Measurements from ENCODE around the gene CCDC78. TPM values are rescaled to one million over a fixed set of nuclear protein-coding genes. Genes with fewer than 3 reads are reported as not detected.
A peak's percentile ranks its signal among the peaks of the same experiment; 100 is the strongest.
"Not testable (repeated sequence)": the region's sequence is repeated elsewhere in the genome, so short reads cannot be mapped to it uniquely, and the experiment has no call there.

Gene CCDC78
- total and polyA plus RNA-seq, 2 donors, result 0.49 to 0.74 TPM

DNA sequence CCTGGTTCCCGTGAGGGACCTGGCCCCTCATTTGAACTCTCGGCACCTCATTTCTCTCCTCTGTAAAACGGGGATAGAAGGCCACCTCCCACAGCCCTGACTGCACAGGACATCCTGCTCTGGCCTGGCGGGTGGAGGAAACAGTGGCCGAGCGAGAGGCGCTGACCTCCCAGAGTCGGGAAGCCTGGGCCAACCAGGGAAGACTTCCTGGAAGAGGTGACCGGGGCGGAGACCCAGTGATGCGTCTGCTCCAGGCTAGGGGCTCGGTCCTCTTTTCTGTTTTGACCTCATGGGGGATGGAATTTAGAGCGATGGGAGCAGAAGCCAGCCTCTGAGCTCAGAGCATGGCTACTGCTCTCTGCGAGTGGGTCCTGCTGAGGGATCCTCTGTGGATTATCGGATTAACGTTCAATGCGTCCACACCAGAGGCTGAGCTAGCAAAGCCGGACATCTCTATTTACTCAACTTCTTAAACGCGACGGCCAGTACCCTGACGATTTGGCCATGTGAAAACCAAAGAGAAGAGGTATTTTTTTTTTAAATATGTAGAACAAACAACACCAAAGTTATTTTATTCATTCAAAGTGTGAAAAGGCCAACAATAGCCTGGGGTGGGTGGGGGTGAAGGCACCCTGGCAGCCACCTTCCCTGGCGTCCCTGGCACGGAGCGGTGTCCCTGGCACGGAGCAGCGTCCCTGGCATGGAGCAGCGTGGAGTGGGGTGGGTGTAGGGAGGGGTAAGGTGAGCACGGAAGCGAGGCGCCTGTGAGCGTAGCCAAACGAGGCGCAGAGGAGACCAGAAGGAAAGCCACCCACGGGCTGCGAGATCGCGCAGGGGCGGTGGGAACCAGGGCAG, 25.1 kb upstream of the CCDC78 start:
- Histone ChIP-seq H3K4me3 (ENCODE audit: low read depth, low read length) (no peak overlapping the region), H3K4me1 (ENCODE audit: insufficient read depth) (no peaks in the 10 kb centered on the region), H3K27ac (ENCODE audit: low read depth) (no peak overlapping the region), H3K36me3 (ENCODE audit: insufficient read depth) (no peaks in the 10 kb centered on the region)
- DNase-seq (ENCODE audit: extremely low spot score), result no peak
- 63% methylated on average over 39 of the region's 39 CpGs for WGBS

DNA sequence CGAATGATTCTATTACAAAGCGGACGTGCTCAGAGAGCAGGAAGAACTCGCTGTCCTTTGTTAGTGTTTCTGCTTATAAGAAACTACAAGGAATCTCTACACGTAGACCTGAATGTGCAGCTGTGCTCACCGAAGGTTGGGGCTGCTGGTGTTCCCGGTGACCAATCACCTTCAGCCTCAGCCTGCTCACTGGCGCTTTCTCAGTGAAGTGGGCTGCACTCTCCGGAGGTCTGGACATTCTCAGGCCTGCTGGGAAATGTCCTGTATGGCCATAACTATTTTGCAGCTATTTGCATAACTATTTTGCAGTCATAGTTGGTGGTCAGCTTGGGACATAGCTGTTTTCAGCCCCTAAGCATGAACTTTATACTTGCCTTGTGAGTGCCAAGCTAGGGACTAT, 24.2 kb upstream of the CCDC78 start:
- H3K4me3 ChIP-seq (ENCODE audit: low read depth, low read length), result no peak overlapping the region
- no peak for DNase-seq (ENCODE audit: extremely low spot score)
- H3K4me1 ChIP-seq (ENCODE audit: insufficient read depth), result no peaks in the 10 kb centered on the region
- WGBS, result 40% methylated on average over 9 of the region's 9 CpGs
- H3K36me3 ChIP-seq (ENCODE audit: insufficient read depth), result no peaks in the 10 kb centered on the region
- no peak overlapping the region for H3K27ac ChIP-seq (ENCODE audit: low read depth)

DNA sequence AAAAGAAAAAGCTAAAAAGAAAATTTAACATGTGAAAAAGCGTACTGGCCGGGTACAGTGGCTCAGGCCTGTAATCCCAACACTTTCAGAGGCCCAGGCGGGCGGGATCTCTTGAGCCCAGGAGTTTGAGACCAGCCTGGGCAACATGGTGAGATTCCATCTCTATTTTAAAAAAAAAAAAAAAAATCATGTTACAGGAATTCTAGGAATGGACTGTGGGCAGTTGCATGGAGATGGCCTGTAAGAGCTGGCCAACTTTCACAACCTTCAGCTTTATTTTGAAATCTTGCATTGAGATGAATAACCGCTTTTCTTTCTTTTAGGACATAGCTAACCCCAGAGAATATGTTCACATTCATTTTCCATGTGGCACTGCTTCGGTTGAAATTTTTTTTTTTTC, 22.8 kb upstream of the CCDC78 start:
- no peak overlapping the region for H3K4me3 ChIP-seq (ENCODE audit: low read depth, low read length)
- H3K4me1 ChIP-seq (ENCODE audit: insufficient read depth), result no peaks in the 10 kb centered on the region
- WGBS, result 90% methylated on average over 6 of the region's 6 CpGs
- no peak overlapping the region for H3K27ac ChIP-seq (ENCODE audit: low read depth)
- no peaks in the 10 kb centered on the region for H3K36me3 ChIP-seq (ENCODE audit: insufficient read depth)
- no peak for DNase-seq (ENCODE audit: extremely low spot score)

DNA sequence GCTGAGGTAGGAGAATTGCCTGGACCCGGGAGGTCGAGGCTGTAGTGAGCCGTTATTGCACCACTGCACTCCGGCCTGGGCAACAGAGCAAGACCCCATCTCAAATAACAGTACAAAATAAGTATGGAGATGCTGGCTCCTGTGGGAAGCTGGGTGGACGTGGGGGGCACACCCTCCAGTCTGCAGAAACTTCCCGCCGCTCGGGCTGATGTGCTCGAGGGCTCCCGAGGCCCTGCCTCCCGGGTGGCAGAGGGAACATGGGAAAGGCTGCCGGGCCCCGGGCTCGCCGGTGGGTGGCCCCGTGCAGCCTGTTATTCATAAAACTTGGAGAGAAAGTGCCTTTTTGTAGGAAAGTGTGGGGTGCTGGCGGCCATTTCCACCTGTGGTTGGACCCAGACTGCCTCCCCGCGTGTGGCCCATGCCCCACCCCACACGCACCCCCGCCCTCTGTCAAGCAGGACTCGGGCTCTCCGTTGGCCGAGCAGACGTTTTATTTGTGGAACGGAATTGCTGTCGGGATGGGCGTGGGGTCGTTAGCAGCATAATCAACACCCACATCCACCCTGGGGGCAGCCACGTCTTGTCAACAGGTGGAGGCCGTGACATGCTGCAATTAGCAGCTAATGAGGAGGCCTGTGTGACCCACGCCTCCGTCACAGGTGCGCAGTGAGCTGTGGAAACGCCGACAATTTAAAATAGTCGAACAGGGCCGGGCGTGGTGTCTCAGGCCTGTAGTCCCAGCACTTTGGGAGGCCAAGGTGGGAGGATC, 21.9 kb upstream of the CCDC78 start:
- Histone ChIP-seq H3K36me3 (ENCODE audit: insufficient read depth) (no peaks in the 10 kb centered on the region), H3K4me3 (ENCODE audit: low read depth, low read length) (no peak overlapping the region), H3K27ac (ENCODE audit: low read depth) (no peak overlapping the region), H3K4me1 (ENCODE audit: insufficient read depth) (no peaks in the 10 kb centered on the region)
- no peak for DNase-seq (ENCODE audit: extremely low spot score)
- 79% methylated on average over 39 of the region's 39 CpGs for WGBS

DNA sequence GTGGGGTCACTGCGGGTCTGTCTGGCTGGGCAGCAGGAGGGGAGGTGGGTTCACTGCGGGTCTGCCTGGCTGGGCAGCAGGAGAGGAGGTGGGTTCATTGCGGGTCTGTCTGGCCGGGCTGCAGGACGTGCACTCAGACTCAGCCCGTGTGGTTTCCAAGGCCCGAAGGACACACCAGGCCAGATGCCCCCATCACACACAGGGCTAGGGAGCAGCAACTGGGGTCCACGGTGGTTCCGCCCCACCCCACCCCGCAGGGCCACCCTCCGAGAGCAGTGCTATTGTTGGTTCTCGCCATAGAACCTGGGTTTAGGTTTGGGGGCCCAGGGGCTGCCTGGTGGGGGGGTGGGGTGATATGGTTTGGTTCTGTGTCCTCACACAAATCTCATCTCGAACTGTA, 20.4 kb upstream of the CCDC78 start:
- Histone ChIP-seq H3K27ac (ENCODE audit: low read depth) (no peak overlapping the region), H3K4me1 (ENCODE audit: insufficient read depth) (no peaks in the 10 kb centered on the region), H3K36me3 (ENCODE audit: insufficient read depth) (no peaks in the 10 kb centered on the region), H3K4me3 (ENCODE audit: low read depth, low read length) (no peak overlapping the region)
- no peak for DNase-seq (ENCODE audit: extremely low spot score)
- 78% methylated on average over 13 of the region's 13 CpGs for WGBS

DNA sequence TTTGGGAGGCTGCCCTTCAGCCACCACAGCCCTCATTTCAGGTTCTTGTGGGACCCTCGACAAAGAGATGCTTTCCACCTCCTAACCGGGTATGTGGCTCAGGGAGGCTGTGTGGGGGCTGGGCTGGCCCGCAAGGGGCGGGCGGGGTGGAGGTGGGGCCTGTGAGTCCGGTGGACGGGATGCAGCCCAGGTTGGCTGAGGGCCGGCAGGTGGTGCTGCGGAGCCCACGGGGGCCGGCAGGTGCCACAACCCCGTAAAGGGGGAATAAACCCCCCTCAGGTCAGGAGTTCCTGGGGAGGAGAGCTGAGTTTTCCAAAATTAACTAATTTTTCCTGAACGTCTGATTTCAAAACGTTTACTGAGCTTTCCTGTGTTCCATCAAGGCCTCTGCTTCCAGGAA, 19.5 kb upstream of the CCDC78 start:
- no peak for DNase-seq (ENCODE audit: extremely low spot score)
- H3K4me3 ChIP-seq (ENCODE audit: low read depth, low read length), result no peak overlapping the region
- H3K27ac ChIP-seq (ENCODE audit: low read depth), result no peak overlapping the region
- WGBS, result 4% methylated on average over 14 of the region's 14 CpGs
- no peaks in the 10 kb centered on the region for H3K4me1 ChIP-seq (ENCODE audit: insufficient read depth)
- no peaks in the 10 kb centered on the region for H3K36me3 ChIP-seq (ENCODE audit: insufficient read depth)

DNA sequence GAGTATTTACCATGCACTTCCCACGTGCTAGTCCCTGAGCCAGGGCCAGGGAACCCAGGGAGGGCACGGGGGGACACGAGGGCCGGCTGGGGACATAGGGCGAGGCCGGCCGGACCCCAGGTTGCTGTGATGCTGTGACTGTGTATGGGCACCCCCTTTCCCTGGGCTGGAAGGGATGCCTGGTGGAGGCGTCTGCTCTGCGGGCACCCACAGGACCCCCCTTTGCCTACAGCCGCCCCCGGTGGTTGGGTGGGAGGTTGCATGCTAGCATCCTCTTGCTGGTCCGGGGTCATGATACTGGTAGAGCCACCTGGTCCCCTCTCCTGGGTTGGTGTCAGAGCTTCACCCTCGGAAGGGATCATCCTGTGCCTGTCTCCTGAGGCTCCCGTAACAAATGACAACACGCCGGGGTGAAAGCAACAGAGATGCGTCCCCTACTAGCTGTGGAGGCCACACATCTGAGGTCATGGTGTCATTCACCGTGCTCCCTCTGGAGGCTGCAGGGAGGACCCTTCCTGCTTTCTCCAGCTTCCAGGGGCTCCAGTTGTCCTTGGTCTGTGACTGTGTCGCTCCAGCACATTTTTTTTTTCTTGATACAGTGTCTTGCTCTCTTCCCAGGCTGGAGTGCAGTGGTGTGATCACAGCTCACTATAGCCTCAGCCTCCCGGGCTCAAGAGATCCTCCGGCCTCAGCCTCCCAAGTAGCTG, 17.7 kb upstream of the CCDC78 start:
- no peak for DNase-seq (ENCODE audit: extremely low spot score)
- H3K4me1 ChIP-seq (ENCODE audit: insufficient read depth), result no peaks in the 10 kb centered on the region
- H3K36me3 ChIP-seq (ENCODE audit: insufficient read depth), result no peaks in the 10 kb centered on the region
- H3K4me3 ChIP-seq (ENCODE audit: low read depth, low read length), result no peak overlapping the region
- no peak overlapping the region for H3K27ac ChIP-seq (ENCODE audit: low read depth)
- 83% methylated on average over 21 of the region's 21 CpGs for WGBS

DNA sequence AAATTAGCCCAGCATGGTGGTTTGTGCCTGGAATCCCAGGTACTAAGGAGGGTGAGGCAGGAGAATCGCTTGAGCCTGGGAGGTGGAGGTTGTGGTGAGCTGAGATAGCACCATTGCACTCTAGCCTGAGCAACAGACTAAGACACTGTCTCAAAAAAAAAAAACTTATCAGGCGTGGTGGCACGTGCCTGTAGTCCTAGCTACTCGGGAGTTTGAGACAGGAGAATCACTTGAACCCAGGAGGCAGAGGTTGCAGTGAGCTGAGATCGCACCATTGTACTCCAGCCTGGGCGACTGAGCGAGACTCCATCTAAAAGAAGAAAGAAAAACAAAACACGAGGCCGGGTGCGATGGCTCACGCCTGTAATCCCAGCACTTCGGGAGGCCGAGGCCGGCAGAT, 16.7 kb upstream of the CCDC78 start:
- DNase-seq (ENCODE audit: extremely low spot score); H3K27ac ChIP-seq (ENCODE audit: low read depth); H3K4me1 ChIP-seq (ENCODE audit: insufficient read depth); H3K4me3 ChIP-seq (ENCODE audit: low read depth, low read length); H3K36me3 ChIP-seq (ENCODE audit: insufficient read depth): not testable (repeated sequence)
- WGBS, result 82% methylated on average over 14 of the region's 14 CpGs

DNA sequence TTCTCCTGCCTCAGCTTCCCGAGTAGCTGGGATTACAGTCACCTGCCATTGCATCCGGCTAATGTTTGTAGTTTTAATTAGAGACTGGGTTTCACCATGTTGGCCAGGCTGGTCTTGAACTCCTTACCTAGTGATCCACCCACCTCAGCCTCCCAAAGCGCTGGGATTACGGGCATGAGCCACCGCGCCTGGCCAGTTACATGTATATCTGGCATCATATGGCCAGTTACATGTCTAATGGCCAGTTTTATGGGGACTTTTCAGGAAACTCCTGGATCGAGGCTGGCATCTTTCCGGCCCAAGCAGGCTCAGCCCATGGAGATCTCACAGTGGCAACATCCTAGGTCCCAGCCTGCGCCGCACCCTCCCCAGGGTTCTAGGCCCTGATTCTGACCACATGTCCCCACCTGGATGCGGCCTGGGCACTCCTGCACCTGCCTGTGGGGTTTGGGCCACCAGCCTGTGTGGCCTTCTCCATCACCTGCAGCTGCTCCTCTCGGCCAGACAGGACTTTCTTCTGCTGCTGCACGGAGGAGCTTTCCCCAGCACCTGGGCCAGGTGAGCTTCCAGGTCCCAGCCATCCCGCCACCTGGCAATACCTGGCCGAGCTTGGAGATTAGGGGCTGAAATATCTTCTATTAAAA, 15.9 kb upstream of the CCDC78 start:
- DNase-seq (ENCODE audit: extremely low spot score), result no peak
- WGBS, result 87% methylated on average over 15 of the region's 15 CpGs
- H3K27ac ChIP-seq (ENCODE audit: low read depth), result no peak overlapping the region
- no peaks in the 10 kb centered on the region for H3K36me3 ChIP-seq (ENCODE audit: insufficient read depth)
- no peak overlapping the region for H3K4me3 ChIP-seq (ENCODE audit: low read depth, low read length)
- no peaks in the 10 kb centered on the region for H3K4me1 ChIP-seq (ENCODE audit: insufficient read depth)

DNA sequence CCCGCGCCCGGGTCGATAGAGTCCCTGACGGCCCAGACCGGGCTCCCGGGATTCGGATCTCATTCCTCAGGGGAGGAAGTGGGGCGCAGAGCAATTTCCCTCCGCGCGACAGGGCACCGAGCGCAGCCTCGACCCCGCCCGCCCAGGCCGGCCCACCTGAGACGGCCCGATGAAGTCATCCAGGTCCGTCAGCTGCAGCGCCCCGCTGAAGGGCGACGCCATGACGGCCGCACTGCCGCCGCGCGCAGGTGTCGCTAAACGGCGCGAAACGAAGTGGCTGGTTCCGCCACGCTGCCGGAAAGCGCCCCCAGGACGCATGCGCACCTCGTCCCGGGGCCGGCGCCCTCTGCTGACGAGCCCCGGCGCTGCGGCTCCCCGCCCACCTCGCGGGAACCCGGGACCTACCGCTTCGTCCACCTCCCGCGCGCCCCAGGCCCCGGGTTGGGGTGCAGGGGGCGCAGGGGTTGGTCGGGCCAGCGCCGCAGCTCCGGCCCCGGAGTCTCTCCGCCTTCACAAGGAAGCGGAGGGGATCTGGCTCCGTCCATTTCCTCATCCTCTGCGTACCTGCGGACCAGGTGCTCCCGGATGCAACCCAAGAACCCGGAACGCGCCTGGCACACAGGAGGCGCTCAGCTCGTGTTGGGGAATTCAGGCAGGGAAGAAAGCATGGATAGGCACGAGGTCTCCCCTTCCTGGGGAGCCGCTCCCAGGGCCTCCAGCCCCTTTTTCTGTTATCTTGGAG, 14.7 kb upstream of the CCDC78 start, which contains the start of gene CIAO3:
Gene CIAO3 (minus strand): TSS at position 234 of the 742 bp plus-strand sequence. CDS start 12 bp downstream, at position 222.
- no peaks in the 10 kb centered on the region for H3K36me3 ChIP-seq (ENCODE audit: insufficient read depth)
- no peak for DNase-seq (ENCODE audit: extremely low spot score)
- no peaks in the 10 kb centered on the region for H3K4me1 ChIP-seq (ENCODE audit: insufficient read depth)
- peak within 1 kb of the TSS; percentile 96 for H3K4me3 ChIP-seq (ENCODE audit: low read depth, low read length)
- WGBS, result 1% methylated on average over 79 of the region's 79 CpGs
- H3K27ac ChIP-seq (ENCODE audit: low read depth), result no peak within 1 kb of the TSS

DNA sequence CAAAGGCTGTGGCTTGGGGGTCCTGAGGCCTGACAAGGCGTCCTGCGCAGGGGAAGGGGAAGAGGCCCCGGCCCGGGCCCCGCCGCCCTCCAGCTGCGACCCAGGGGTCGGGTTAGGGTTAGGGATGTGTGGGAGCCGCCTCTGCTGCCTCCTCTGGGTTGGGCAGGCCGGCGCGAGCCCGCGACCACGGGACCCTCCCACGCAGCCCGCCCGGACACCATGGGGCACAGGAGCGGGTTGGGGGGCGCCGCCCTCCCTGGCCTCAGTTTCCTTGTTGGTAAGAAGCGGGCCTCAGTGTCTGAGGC, 14.2 kb upstream of the CCDC78 start:
- H3K36me3 ChIP-seq (ENCODE audit: insufficient read depth), result no peaks in the 10 kb centered on the region
- DNase-seq (ENCODE audit: extremely low spot score), result no peak
- H3K4me1 ChIP-seq (ENCODE audit: insufficient read depth), result no peaks in the 10 kb centered on the region
- peak overlapping the region; percentile 96 for H3K4me3 ChIP-seq (ENCODE audit: low read depth, low read length)
- no peak overlapping the region for H3K27ac ChIP-seq (ENCODE audit: low read depth)
- WGBS, result under 1% methylated on average over 22 of the region's 22 CpGs

DNA sequence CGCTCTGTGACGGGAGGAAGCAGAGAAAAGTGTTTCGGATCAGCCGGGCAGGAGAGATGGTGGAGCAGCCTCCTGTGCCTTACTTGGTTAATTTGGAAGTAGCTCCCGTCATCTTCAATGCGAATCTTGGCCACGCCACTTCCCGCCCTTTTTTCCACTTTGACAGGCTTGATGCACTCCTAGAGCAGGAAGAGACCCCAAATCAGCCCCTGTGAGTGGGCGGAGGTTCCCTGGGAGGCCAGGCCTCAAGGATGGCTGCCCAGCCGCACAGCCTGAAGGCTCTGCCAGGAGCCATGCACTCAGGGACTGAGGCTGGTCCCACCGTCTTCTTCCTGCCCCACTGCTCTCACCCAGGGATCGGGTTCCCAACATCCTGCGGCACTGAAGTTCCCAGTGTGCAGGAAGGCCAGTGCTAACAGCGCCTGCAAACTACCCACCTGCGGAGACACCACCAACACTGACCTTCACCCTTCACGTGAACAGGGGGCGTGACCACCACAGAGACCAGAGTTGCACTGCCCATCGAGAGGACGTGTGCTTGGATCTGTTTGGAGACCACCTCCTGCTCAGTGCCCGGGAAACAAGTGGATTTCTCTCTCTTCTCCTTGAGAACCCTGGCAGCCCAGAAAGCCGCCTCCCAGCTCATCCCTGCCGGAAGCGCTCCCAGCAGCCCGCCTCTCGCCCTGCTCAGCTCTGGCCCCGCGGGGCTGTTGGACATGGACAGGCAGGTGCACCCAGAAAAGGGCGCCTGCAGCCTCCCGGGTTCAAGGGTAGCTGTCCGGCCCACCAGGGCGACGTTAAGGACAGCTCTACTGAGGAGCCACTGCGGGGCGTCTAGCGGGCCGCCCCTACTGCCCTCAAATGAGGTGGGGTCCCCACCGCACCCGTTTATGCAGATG, 13.6 kb upstream of the CCDC78 start:
- Histone ChIP-seq H3K36me3 (ENCODE audit: insufficient read depth) (no peaks in the 10 kb centered on the region), H3K4me3 (ENCODE audit: low read depth, low read length) (peak overlapping the region; percentile 96), H3K4me1 (ENCODE audit: insufficient read depth) (no peaks in the 10 kb centered on the region), H3K27ac (ENCODE audit: low read depth) (no peak overlapping the region)
- 45% methylated on average over 38 of the region's 38 CpGs for WGBS
- DNase-seq (ENCODE audit: extremely low spot score), result no peak
